H1 (cell line): ENCODE data around the gene TTLL1. TPM values are rescaled to one million over a fixed set of nuclear protein-coding genes. Genes with fewer than 3 reads are reported as not detected.

Experiments used
- CTCF ChIA-PET: fragments of 300-600 bp; sonication (Branson Sonifier 250); formaldehyde crosslinking; loops from one replicate; lab custom pipeline; 2021; ENCODE audit not compliant: partially characterized antibody; lab: Charles Lee
- POLR2A ChIA-PET: fragments of 300-600 bp; sonication (Branson Sonifier 250); formaldehyde crosslinking; loops from one replicate; lab custom pipeline; 2021; ENCODE audit warnings: inconsistent platforms; ENCODE audit not compliant: partially characterized antibody; lab: Charles Lee
- DNase-seq, 2 experiments: peaks; one replicate each; pipeline versions ENCODE4 v3.0.0 to v3.0.0-alpha.2; 2010 to 2022; ENCODE audit warnings: low spot score in 2 of 2, low read depth in 1 of 2, mixed read lengths in 1 of 2
- FAIRE-seq: peaks from 2 replicates; lab custom pipeline; 2011; peaks lifted over from hg19 to GRCh38; lab: Jason Lieb, UNC
- H2AFZ ChIP-seq: 2 replicates; pipeline ENCODE4 v1.8.1; 2012; ENCODE audit warnings: low read length, inconsistent platforms
- H2AK5ac ChIP-seq: 2 replicates; pipeline ENCODE4 v1.6.1; 2013; ENCODE audit warnings: low read depth, low read length
- H2BK120ac ChIP-seq: replicated peaks from 2 replicates; pipeline ENCODE3; 2013; ENCODE audit warnings: low read depth, low read length, inconsistent platforms
- H2BK12ac ChIP-seq: 2 replicates; pipeline ENCODE4 v1.6.1; 2013; ENCODE audit warnings: low read depth, low read length
- H2BK15ac ChIP-seq: 2 replicates; pipeline ENCODE4 v1.6.1; 2013; ENCODE audit warnings: low read length
- H2BK20ac ChIP-seq: 2 replicates; pipeline ENCODE4 v1.6.1; 2013; ENCODE audit warnings: low read length
- H2BK5ac ChIP-seq: 2 replicates; pipeline ENCODE4 v1.6.1; 2013; ENCODE audit warnings: low read depth, low read length
- H3K14ac ChIP-seq: 2 replicates; pipeline ENCODE4 v1.6.1; 2013; ENCODE audit warnings: inconsistent platforms; ENCODE audit not compliant: insufficient read length
- H3K18ac ChIP-seq: 2 replicates; pipeline ENCODE4 v1.6.1; 2013; ENCODE audit warnings: low read length; ENCODE audit errors: extremely low read depth
- H3K23ac ChIP-seq: 2 replicates; pipeline ENCODE4 v1.6.1; 2013; ENCODE audit warnings: inconsistent platforms; ENCODE audit not compliant: insufficient read length
- H3K23me2 ChIP-seq: 2 replicates; pipeline ENCODE4 v1.6.1; 2013; ENCODE audit warnings: low read depth, low read length
- H3K27ac ChIP-seq: 2 replicates; pipeline ENCODE4 v1.6.1; 2011; ENCODE audit warnings: low read depth, low read length, inconsistent platforms
- H3K27me3 ChIP-seq, 4 experiments: replicated peaks in 1 of 4; 1 replicate in 1 of 4; 2 replicates in 3 of 4; pipeline versions ENCODE4 v1.6.1 to v1.8.1; 2011 to 2013; ENCODE audit warnings: low read length in 3 of 4, mild to moderate bottlenecking in 3 of 4, inconsistent platforms in 2 of 4, mixed read lengths in 2 of 4, moderate library complexity in 1 of 4; ENCODE audit not compliant: control insufficient read depth in 3 of 4, insufficient read depth in 3 of 4; ENCODE audit errors: extremely low read depth in 1 of 4
- H3K36me3 ChIP-seq, 4 experiments: 2 replicates each; pipeline versions ENCODE4 v1.6.1 to v1.8.1; 2011 to 2013; ENCODE audit warnings: mild to moderate bottlenecking in 4 of 4, low read length in 3 of 4, moderate library complexity in 2 of 4, control low read depth in 1 of 4, inconsistent platforms in 1 of 4; ENCODE audit not compliant: insufficient read depth in 4 of 4, control insufficient read depth in 2 of 4
- H3K4ac ChIP-seq: replicated peaks from 2 replicates; pipeline ENCODE3; 2013; ENCODE audit warnings: low read length, low read depth, mixed read lengths, inconsistent platforms; ENCODE audit not compliant: insufficient read length
- H3K4me1 ChIP-seq, 4 experiments: replicated peaks in 1 of 4; 1 replicate in 1 of 4; 2 replicates in 3 of 4; pipeline versions ENCODE4 v1.6.1 to v1.8.1; 2011 to 2013; ENCODE audit warnings: low read length in 3 of 4, inconsistent platforms in 2 of 4, mixed read lengths in 1 of 4; ENCODE audit not compliant: insufficient read depth in 4 of 4, control insufficient read depth in 3 of 4
- H3K4me2 ChIP-seq, 2 experiments: 2 replicates each; pipeline versions ENCODE4 v1.6.1 to v1.8.1; 2011 to 2013; ENCODE audit warnings: low read depth in 2 of 2, low read length in 2 of 2, control low read depth in 1 of 2, inconsistent platforms in 1 of 2, mild to moderate bottlenecking in 1 of 2; ENCODE audit not compliant: insufficient read depth in 1 of 2
- H3K4me3 ChIP-seq, 4 experiments: fragments of 200-600, 300-600 bp in 1 of 4; sonication (generic), shearing (Covaris generic), sonication (Bioruptor Twin) in 1 of 4; 2 replicates each; pipeline versions ENCODE4 v1.5.1 to v1.8.1; 2011 to 2016; ENCODE audit warnings: low read length in 4 of 4, low read depth in 3 of 4, control low read depth in 2 of 4, inconsistent platforms in 2 of 4, mild to moderate bottlenecking in 2 of 4, mixed read lengths in 1 of 4, moderate library complexity in 1 of 4; ENCODE audit not compliant: insufficient read depth in 2 of 4; ENCODE audit errors: extremely low read depth in 1 of 4
- H3K56ac ChIP-seq: replicated peaks from 2 replicates; pipeline ENCODE3; 2013; ENCODE audit warnings: low read depth, mild to moderate bottlenecking, mixed read lengths, low read length, inconsistent platforms; ENCODE audit not compliant: insufficient read length
- H3K79me1 ChIP-seq: 2 replicates; pipeline ENCODE4 v1.6.1; 2013; ENCODE audit warnings: low read depth, low read length, control low read depth
- H3K79me2 ChIP-seq, 2 experiments: 2 replicates each; pipeline versions ENCODE4 v1.6.1 to v1.8.1; 2012 to 2013; ENCODE audit warnings: low read length in 2 of 2, mild to moderate bottlenecking in 2 of 2, inconsistent platforms in 1 of 2; ENCODE audit not compliant: insufficient read depth in 2 of 2, control insufficient read depth in 1 of 2
- H3K9ac ChIP-seq, 4 experiments: replicated peaks in 1 of 4; 1 replicate in 1 of 4; 2 replicates in 3 of 4; pipeline versions ENCODE4 v1.6.1 to v1.8.1; 2011 to 2013; ENCODE audit warnings: low read depth in 3 of 4, low read length in 3 of 4, control low read depth in 2 of 4, mild to moderate bottlenecking in 2 of 4, moderate library complexity in 2 of 4, inconsistent platforms in 1 of 4; ENCODE audit errors: extremely low read depth in 1 of 4
- H3K9me3 ChIP-seq, 2 experiments: 2 replicates each; pipeline versions ENCODE4 v1.6.1 to v1.8.1; 2012 to 2013; ENCODE audit warnings: mild to moderate bottlenecking in 2 of 2, moderate library complexity in 2 of 2, control low read depth in 1 of 2, inconsistent platforms in 1 of 2, low read depth in 1 of 2, low read length in 1 of 2, mixed read lengths in 1 of 2; ENCODE audit not compliant: insufficient read depth in 2 of 2
- H4K20me1 ChIP-seq, 2 experiments: replicated peaks in 1 of 2; 2 replicates each; pipeline versions ENCODE3 to v1.8.1; 2011 to 2013; ENCODE audit warnings: inconsistent platforms in 2 of 2, low read length in 2 of 2, mild to moderate bottlenecking in 1 of 2; ENCODE audit not compliant: insufficient read depth in 2 of 2, control insufficient read depth in 1 of 2
- H4K5ac ChIP-seq: 2 replicates; pipeline ENCODE4 v1.6.1; 2013; ENCODE audit warnings: low read length, low read depth, mixed read lengths, inconsistent platforms; ENCODE audit not compliant: insufficient read length
- H4K8ac ChIP-seq: 2 replicates; pipeline ENCODE4 v1.8.0; 2013; ENCODE audit warnings: mild to moderate bottlenecking, moderate library complexity, low read length, inconsistent platforms; ENCODE audit not compliant: insufficient read depth; ENCODE audit errors: extremely low read depth
- H4K91ac ChIP-seq: replicated peaks from 2 replicates; pipeline ENCODE3; 2013; ENCODE audit warnings: low read length, mixed read lengths, inconsistent platforms; ENCODE audit not compliant: insufficient read length
- HDAC2 ChIP-seq, 2 experiments: fragments of 300-600 bp in 1 of 2; sonication (generic) in 1 of 2; IDR thresholded peaks; 2 replicates each; pipeline ENCODE4 v1.6.1; 2011 to 2012; ENCODE audit warnings: low read depth in 2 of 2, low read length in 2 of 2, mild to moderate bottlenecking in 2 of 2, moderate library complexity in 2 of 2, borderline replicate concordance in 1 of 2, inconsistent platforms in 1 of 2
- NRF1 ChIP-seq: IDR thresholded peaks from 2 replicates; pipeline ENCODE4 v1.6.1; 2011; ENCODE audit warnings: mild to moderate bottlenecking, low read depth, low read length, improper control_type of control experiment
- TAF1 ChIP-seq: IDR thresholded peaks from 2 replicates; pipeline ENCODE4 v1.6.1; 2011; ENCODE audit warnings: mild to moderate bottlenecking, low read depth, low read length
- WGBS, 2 experiments: shearing (Covaris generic) in 1 of 2; methylation state at CpG; one replicate each; pipeline versions ENCODE4 v1.1.6 to v1.1.7; 2013 to 2015; ENCODE audit warnings: low lambda C conversion rate in 2 of 2, mixed read lengths in 2 of 2, inconsistent platforms in 1 of 2, low coverage in 1 of 2, missing lambda C conversion rate in 1 of 2; ENCODE audit not compliant: insufficient replicate concordance in 2 of 2, insufficient coverage in 1 of 2, insufficient read length in 1 of 2; ENCODE audit errors: extremely low coverage in 1 of 2, missing lambda C conversion rate in 1 of 2; 5-methylcytosine and 5-hydroxymethylcytosine counted together
- polyA plus RNA-seq, 7 experiments: library from polyadenylated mRNA; depleted of rRNA in 3 of 7; stranded (reverse) in 5 of 7; unstranded in 2 of 7; fragments of >200 nt in 5 of 7; fragments of 200-250 nt in 2 of 7; gene quantifications; 1 replicate in 5 of 7; 2 replicates in 1 of 7; 4 replicates in 1 of 7; pipeline versions ENCODE4 v1.2.1 to v1.2.3, GENCODE V29; 2011 to 2013; ENCODE audit warnings: missing spikeins in 2 of 7, mixed read lengths in 2 of 7
- total RNA-seq: library from RNA; stranded (reverse); fragmentation: NEBNext Ultra II Directional; extraction: Animal tissue kit (Norgen Biotek cat#: 25700); gene quantifications from 2 replicates; pipeline ENCODE4 v1.2.1, GENCODE V29; 2021

TTLL1 gene
- total and polyA plus RNA-seq, 2 of the 8 experiments (the other 6 are each of a cell fraction or from before 2014, with no cell fraction given) = 5.0 to 13.8 TPM

- Histone ChIP-seq H3K4ac (no peak overlapping the region), H4K5ac (no peak overlapping the region), H3K4me1 (no peaks in the 10 kb centered on the region), H2BK20ac (no peak overlapping the region), H3K56ac (no peak overlapping the region), H3K4me2 (no peak overlapping the region), H3K9me3 (no peaks in the 10 kb centered on the region; a peak in 1 of 4 replicates), H3K27ac (no peak overlapping the region), H2AK5ac (no peak overlapping the region), H3K23me2 (peaks cover 3% of the 10 kb centered on the region; the same call in 1 of the 2 replicates), H3K36me3 (no peaks in the 10 kb centered on the region), H4K91ac (no peak overlapping the region), H3K27me3 (no peaks in the 10 kb centered on the region), H3K4me3 (no peak overlapping the region), H3K79me1 (no peaks in the 10 kb centered on the region), H2BK5ac (no peak overlapping the region), H3K14ac (no peak overlapping the region), H3K18ac (no peak overlapping the region), H3K23ac (no peak overlapping the region), H2BK15ac (no peak overlapping the region), H4K8ac (no peak overlapping the region), H2BK12ac (peak overlapping the region; percentile 27; the same call in 1 of the 2 replicates), H2AFZ (no peak overlapping the region), H4K20me1 (peaks cover 0 to 2% of the 10 kb centered on the region in 2 experiments), H3K9ac (no peak overlapping the region), H3K79me2 (no peaks in the 10 kb centered on the region), H2BK120ac (no peak overlapping the region)
- WGBS, 2 experiments = 94% methylated on average over 8 of the region's 8 CpGs; no CpG with 5 or more reads in 1 of the 2 experiments
- no peak for TF ChIP-seq TAF1
- no peak for TF ChIP-seq HDAC2 (IDR thresholded peaks at IDR 0.05; ENCODE audit: borderline replicate concordance in 1 of 2, low read depth in 2 of 2, low read length in 2 of 2)
- no peak for TF ChIP-seq NRF1
- CTCF ChIA-PET = interaction anchor here (0.6 to 2.0 kb wide), 3 partner anchors 20 to 536 kb away, joined by 3 to 6 read pairs (median 4); no protein-coding TSS in a partner anchor
- DNase-seq (no peak), FAIRE-seq (no peak)
- POLR2A ChIA-PET = no interaction called here
These were observed 7.2 kb upstream of the TTLL1 start for GRCh38 chr22:43096420-43096819.
